Gastroesophageal sphincter (tissue), 3 donors: ENCODE results near the gene UCN3.

ENCODE experiments used
- POLR2AphosphoS5 ChIP-seq: sonication (generic); formaldehyde crosslinking; IDR thresholded peaks from one replicate; pipeline ENCODE4 v1.6.1; 2017; ENCODE audit warnings: antibody characterized with exemption
- TF ChIP-seq, protein P1 (sequence below), 4 experiments: fragments of 200-600 bp in 2 of 4; fragments of 450-650 bp in 2 of 4; sonication (generic) in 1 of 4; IDR thresholded peaks; one replicate each; pipeline ENCODE4 v1.5.1; 2017 to 2019; ENCODE audit warnings: antibody characterized with exemption in 4 of 4, mild to moderate bottlenecking in 2 of 4, moderate library complexity in 2 of 4

DNA sequence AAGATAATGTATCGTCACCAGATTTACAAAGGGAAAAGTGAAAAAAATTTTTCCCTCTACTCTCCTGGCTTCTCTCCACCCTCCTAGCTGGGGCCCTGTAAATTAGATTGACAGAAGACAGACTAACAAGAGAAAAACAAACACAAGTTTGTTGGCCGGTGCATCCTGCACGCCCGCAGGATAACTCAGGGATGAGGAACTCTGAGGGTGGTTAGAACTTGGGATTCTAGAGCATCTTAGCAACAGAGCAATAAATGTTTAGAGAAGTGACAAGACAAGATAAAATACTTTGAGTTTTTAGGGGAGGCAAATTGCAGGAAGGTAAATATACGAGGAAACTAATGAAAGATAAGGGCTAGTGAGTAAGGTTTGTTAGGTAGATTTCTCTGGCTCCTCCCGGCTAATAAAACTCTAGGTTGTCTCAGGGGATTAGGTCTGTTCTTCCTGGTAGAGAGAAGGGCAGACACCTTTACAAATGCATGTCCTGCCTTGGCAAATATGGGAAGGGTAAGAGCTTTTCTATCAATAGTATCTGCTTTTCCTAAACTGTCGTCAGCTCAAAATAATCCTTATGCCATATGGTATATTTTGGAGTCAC lies 4.3 kb upstream of the UCN3 start:
- no peak for TF ChIP-seq POLR2AphosphoS5
- TF ChIP-seq, protein P1, sequence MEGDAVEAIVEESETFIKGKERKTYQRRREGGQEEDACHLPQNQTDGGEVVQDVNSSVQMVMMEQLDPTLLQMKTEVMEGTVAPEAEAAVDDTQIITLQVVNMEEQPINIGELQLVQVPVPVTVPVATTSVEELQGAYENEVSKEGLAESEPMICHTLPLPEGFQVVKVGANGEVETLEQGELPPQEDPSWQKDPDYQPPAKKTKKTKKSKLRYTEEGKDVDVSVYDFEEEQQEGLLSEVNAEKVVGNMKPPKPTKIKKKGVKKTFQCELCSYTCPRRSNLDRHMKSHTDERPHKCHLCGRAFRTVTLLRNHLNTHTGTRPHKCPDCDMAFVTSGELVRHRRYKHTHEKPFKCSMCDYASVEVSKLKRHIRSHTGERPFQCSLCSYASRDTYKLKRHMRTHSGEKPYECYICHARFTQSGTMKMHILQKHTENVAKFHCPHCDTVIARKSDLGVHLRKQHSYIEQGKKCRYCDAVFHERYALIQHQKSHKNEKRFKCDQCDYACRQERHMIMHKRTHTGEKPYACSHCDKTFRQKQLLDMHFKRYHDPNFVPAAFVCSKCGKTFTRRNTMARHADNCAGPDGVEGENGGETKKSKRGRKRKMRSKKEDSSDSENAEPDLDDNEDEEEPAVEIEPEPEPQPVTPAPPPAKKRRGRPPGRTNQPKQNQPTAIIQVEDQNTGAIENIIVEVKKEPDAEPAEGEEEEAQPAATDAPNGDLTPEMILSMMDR (IDR thresholded peaks at IDR 0.05): no peak
